SK-MEL-5 (cell line): ENCODE data around the gene LIMS3. TPM values are rescaled to one million over a fixed set of nuclear protein-coding genes. Genes with fewer than 3 reads are reported as not detected.
"Not testable (repeated sequence)": the region's sequence is repeated elsewhere in the genome, so short reads cannot be mapped to it uniquely, and the experiment has no call there.

Experiments used
- DNase-seq: peaks from one replicate; pipeline ENCODE4 v3.0.0-alpha.2; 2016; ENCODE audit warnings: low read depth, low spot score
- in situ Hi-C: cut with HindIII; loops from 2 replicates; pipeline ENCODE4 v1.10.0; 2016; ENCODE audit warnings: low sequenced_read_pairs, high pct_unique_total_duplicates, low pct_unique_long_range_greater_than_20kb
- total RNA-seq: library from RNA; depleted of rRNA; stranded (reverse); fragments of >200 nt; shearing (Covaris generic); gene quantifications from 2 replicates; pipeline ENCODE4 v1.2.3, GENCODE V29; 2014

LIMS3 gene
- total RNA-seq, 1 experiment from 2014 or later = not detected

- DNase-seq, in situ Hi-C loops: not testable (repeated sequence)
These were observed 16.1 kb downstream of the LIMS3 start for GRCh38 chr2:109914552-109914951.

- in situ Hi-C loops, DNase-seq: not testable (repeated sequence)
These were observed 17.3 kb downstream of the LIMS3 start for GRCh38 chr2:109915830-109916229.

GRCh38 chr2:109920162-109920561 is 21.7 kb downstream of the LIMS3 start:
- in situ Hi-C loops, DNase-seq: not testable (repeated sequence)

- in situ Hi-C loops, DNase-seq: not testable (repeated sequence)
These were observed 23.3 kb downstream of the LIMS3 start for GRCh38 chr2:109921543-109922384.

GRCh38 chr2:109924481-109924880 is 26.0 kb downstream of the LIMS3 start:
- in situ Hi-C loops, DNase-seq: not testable (repeated sequence)

- DNase-seq, in situ Hi-C loops: not testable (repeated sequence)
These were observed 29.3 kb downstream of the LIMS3 start for GRCh38 chr2:109927803-109928202.

- in situ Hi-C loops, DNase-seq: not testable (repeated sequence)
These were observed 30.7 kb downstream of the LIMS3 start for GRCh38 chr2:109929222-109929621.

GRCh38 chr2:109936534-109936933 is 38.0 kb downstream of the LIMS3 start:
- DNase-seq, in situ Hi-C loops: not testable (repeated sequence)

GRCh38 chr2:109945362-109945761 is 46.9 kb downstream of the LIMS3 start:
- in situ Hi-C loops, DNase-seq: not testable (repeated sequence)

- in situ Hi-C loops, DNase-seq: not testable (repeated sequence)
These were observed 48.9 kb downstream of the LIMS3 start for GRCh38 chr2:109947262-109947958.

- in situ Hi-C loops, DNase-seq: not testable (repeated sequence)
These were observed 49.6 kb downstream of the LIMS3 start for GRCh38 chr2:109947959-109948520.

GRCh38 chr2:109950146-109950843 is 51.8 kb downstream of the LIMS3 start:
- DNase-seq, in situ Hi-C loops: not testable (repeated sequence)

GRCh38 chr2:109963942-109964341 is 65.5 kb downstream of the LIMS3 start:
- in situ Hi-C loops, DNase-seq: not testable (repeated sequence)

- DNase-seq, in situ Hi-C loops: not testable (repeated sequence)
These were observed 67.0 kb downstream of the LIMS3 start for GRCh38 chr2:109965482-109965881.

- in situ Hi-C loops, DNase-seq: not testable (repeated sequence)
These were observed 67.7 kb downstream of the LIMS3 start for GRCh38 chr2:109966107-109966736.

GRCh38 chr2:109966858-109967257 is 68.4 kb downstream of the LIMS3 start:
- DNase-seq, in situ Hi-C loops: not testable (repeated sequence)

- DNase-seq, in situ Hi-C loops: not testable (repeated sequence)
These were observed 71.4 kb downstream of the LIMS3 start for GRCh38 chr2:109969864-109970263.
